ENCODE data around the gene NCKAP5.

The NCKAP5 gene

GRCh38 chr2:133378386-133378785 is 189.9 kb downstream of the NCKAP5 start:
- no peak for TF ChIP-seq POLR2AphosphoS5 (IDR thresholded peaks at IDR 0.05; ENCODE audit: low read depth)
- TF ChIP-seq, protein P1, sequence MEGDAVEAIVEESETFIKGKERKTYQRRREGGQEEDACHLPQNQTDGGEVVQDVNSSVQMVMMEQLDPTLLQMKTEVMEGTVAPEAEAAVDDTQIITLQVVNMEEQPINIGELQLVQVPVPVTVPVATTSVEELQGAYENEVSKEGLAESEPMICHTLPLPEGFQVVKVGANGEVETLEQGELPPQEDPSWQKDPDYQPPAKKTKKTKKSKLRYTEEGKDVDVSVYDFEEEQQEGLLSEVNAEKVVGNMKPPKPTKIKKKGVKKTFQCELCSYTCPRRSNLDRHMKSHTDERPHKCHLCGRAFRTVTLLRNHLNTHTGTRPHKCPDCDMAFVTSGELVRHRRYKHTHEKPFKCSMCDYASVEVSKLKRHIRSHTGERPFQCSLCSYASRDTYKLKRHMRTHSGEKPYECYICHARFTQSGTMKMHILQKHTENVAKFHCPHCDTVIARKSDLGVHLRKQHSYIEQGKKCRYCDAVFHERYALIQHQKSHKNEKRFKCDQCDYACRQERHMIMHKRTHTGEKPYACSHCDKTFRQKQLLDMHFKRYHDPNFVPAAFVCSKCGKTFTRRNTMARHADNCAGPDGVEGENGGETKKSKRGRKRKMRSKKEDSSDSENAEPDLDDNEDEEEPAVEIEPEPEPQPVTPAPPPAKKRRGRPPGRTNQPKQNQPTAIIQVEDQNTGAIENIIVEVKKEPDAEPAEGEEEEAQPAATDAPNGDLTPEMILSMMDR (IDR thresholded peaks at IDR 0.05; ENCODE audit: insufficient read depth, low read length), result no peak
- TF ChIP-seq GABPA (IDR thresholded peaks at IDR 0.05; ENCODE audit: low read depth), result no peak
- TF ChIP-seq SPI1 (IDR thresholded peaks at IDR 0.05; ENCODE audit: borderline replicate concordance, low read depth), result no peak
- TF ChIP-seq, protein P2, sequence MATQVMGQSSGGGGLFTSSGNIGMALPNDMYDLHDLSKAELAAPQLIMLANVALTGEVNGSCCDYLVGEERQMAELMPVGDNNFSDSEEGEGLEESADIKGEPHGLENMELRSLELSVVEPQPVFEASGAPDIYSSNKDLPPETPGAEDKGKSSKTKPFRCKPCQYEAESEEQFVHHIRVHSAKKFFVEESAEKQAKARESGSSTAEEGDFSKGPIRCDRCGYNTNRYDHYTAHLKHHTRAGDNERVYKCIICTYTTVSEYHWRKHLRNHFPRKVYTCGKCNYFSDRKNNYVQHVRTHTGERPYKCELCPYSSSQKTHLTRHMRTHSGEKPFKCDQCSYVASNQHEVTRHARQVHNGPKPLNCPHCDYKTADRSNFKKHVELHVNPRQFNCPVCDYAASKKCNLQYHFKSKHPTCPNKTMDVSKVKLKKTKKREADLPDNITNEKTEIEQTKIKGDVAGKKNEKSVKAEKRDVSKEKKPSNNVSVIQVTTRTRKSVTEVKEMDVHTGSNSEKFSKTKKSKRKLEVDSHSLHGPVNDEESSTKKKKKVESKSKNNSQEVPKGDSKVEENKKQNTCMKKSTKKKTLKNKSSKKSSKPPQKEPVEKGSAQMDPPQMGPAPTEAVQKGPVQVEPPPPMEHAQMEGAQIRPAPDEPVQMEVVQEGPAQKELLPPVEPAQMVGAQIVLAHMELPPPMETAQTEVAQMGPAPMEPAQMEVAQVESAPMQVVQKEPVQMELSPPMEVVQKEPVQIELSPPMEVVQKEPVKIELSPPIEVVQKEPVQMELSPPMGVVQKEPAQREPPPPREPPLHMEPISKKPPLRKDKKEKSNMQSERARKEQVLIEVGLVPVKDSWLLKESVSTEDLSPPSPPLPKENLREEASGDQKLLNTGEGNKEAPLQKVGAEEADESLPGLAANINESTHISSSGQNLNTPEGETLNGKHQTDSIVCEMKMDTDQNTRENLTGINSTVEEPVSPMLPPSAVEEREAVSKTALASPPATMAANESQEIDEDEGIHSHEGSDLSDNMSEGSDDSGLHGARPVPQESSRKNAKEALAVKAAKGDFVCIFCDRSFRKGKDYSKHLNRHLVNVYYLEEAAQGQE (IDR thresholded peaks at IDR 0.05; ENCODE audit: insufficient replicate concordance, low read depth), result no peak
- no peak overlapping the region for H3K27ac ChIP-seq (replicated peaks)
- H3K27me3 ChIP-seq (ENCODE audit: insufficient read depth, poor library complexity, severe bottlenecking), result no peaks in the 10 kb centered on the region
- no peak for DNase-seq (ENCODE audit: low read depth in 1 of 2, low spot score in 1 of 2)
- no peak overlapping the region for H3K4me3 ChIP-seq (replicated peaks; ENCODE audit: insufficient read depth, low read length)

- TF ChIP-seq POLR2AphosphoS5 (IDR thresholded peaks at IDR 0.05; ENCODE audit: low read depth) (no peak), GABPA (IDR thresholded peaks at IDR 0.05; ENCODE audit: low read depth) (no peak), SPI1 (IDR thresholded peaks at IDR 0.05; ENCODE audit: borderline replicate concordance, low read depth) (no peak)
- TF ChIP-seq, protein P1 (IDR thresholded peaks at IDR 0.05; ENCODE audit: insufficient read depth, low read length), result no peak
- TF ChIP-seq, protein P2 (IDR thresholded peaks at IDR 0.05; ENCODE audit: insufficient replicate concordance, low read depth), result no peak
- Histone ChIP-seq H3K27me3 (ENCODE audit: insufficient read depth, poor library complexity, severe bottlenecking) (no peaks in the 10 kb centered on the region), H3K4me3 (replicated peaks; ENCODE audit: insufficient read depth, low read length) (no peak overlapping the region), H3K27ac (replicated peaks) (no peak overlapping the region)
- DNase-seq (ENCODE audit: low read depth in 1 of 2, low spot score in 1 of 2), result no peak
Measured at GRCh38 chr2:133377599-133377998, 190.7 kb downstream of the NCKAP5 start.

DNA sequence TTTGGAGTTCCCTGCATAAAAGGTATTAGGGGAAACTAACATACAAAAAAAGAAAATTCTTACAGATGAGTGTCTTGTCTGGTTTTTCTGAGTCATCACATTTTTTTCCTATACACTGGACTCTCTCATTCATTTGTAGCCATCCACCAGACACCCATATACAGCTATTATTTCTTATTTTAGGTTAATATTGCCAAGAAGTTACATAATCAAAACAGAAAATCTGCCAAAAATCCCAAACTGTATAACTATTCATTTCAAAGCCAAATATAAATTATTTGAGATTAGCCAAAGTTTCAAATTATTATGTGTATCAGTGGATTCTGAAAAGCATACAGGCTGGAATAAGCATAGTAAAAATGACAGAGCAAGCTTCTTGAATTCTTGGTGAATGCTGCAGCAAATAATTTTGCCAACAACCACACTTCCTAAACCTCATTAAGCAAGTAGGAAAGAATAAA is 191.2 kb downstream of the NCKAP5 start:
- Histone ChIP-seq H3K27me3 (ENCODE audit: insufficient read depth, poor library complexity, severe bottlenecking) (no peaks in the 10 kb centered on the region), H3K27ac (replicated peaks) (no peak overlapping the region), H3K4me3 (replicated peaks; ENCODE audit: insufficient read depth, low read length) (no peak overlapping the region)
- TF ChIP-seq, protein P1 (IDR thresholded peaks at IDR 0.05; ENCODE audit: insufficient read depth, low read length), result no peak
- TF ChIP-seq, protein P2 (IDR thresholded peaks at IDR 0.05; ENCODE audit: insufficient replicate concordance, low read depth), result no peak
- TF ChIP-seq SPI1 (IDR thresholded peaks at IDR 0.05; ENCODE audit: borderline replicate concordance, low read depth) (no peak), POLR2AphosphoS5 (IDR thresholded peaks at IDR 0.05; ENCODE audit: low read depth) (no peak)
- no peak for DNase-seq (ENCODE audit: low read depth in 1 of 2, low spot score in 1 of 2)

Measured in HL-60 (cell line).